SH-SY5Y (cell line): ENCODE results near the gene GSK3B.

Experiments used
- GATA2 ChIP-seq: IDR thresholded peaks from 2 replicates; pipeline ENCODE4 v1.6.1; 2011; ENCODE audit warnings: mild to moderate bottlenecking, low read depth, low read length
- GATA3 ChIP-seq: IDR thresholded peaks from 2 replicates; pipeline ENCODE4 v1.6.1; 2011; ENCODE audit warnings: low read depth, mild to moderate bottlenecking, low read length, moderate library complexity

GRCh38 chr3:120052225-120052624 is 42.0 kb downstream of the GSK3B start:
- TF ChIP-seq GATA2 (no peak), GATA3 (no peak)
